NB4 (cell line): ENCODE results near the gene C15orf39.
A peak's percentile ranks its signal among the peaks of the same experiment; 100 is the strongest.

Experiments used
- DNase-seq: peaks from one replicate; pipeline ENCODE4 v3.0.0; 2010; ENCODE audit warnings: low read depth
- H3K4me3 ChIP-seq: one replicate; pipeline ENCODE4 v1.5.1; 2011; ENCODE audit warnings: mild to moderate bottlenecking, low read depth, low read length, moderate library complexity
- MAX ChIP-seq: IDR thresholded peaks from 2 replicates; pipeline ENCODE4 v1.6.1; 2011; ENCODE audit warnings: low read depth, low read length
- MYC ChIP-seq: IDR thresholded peaks from 2 replicates; pipeline ENCODE4 v1.6.1; 2011; ENCODE audit warnings: low read depth, low read length
- POLR2A ChIP-seq: IDR thresholded peaks from 2 replicates; pipeline ENCODE4 v1.6.1; 2011; ENCODE audit warnings: mild to moderate bottlenecking; ENCODE audit not compliant: insufficient read length; ENCODE audit errors: extremely low read depth
- TF ChIP-seq, protein P1 (sequence below): IDR thresholded peaks from one replicate; pipeline ENCODE4 v1.5.1; 2012; ENCODE audit warnings: low read depth, low read length

Gene C15orf39

DNA sequence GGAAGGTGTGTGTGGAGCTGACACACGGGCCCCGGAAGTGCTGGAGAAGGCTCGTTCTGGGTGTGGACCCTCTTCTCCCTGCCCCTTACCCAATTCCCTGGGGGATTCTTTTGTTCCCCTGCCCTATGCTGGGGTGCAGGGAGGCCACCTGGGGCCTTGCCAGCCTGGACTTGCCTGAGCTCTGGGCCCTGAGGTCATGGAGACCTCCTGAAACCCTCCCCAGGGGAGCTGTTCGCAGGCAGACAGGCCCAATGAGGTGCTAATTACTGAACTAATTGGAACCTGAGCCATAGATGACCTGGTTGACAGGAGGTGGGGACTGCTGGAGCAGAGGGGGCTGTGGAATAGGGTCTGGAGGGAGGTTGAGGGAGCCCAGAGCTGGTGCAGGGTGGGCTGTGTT, 9.4 kb upstream of the C15orf39 start:
- TF ChIP-seq MAX (no peak), MYC (no peak), POLR2A (no peak)
- TF ChIP-seq, protein P1, sequence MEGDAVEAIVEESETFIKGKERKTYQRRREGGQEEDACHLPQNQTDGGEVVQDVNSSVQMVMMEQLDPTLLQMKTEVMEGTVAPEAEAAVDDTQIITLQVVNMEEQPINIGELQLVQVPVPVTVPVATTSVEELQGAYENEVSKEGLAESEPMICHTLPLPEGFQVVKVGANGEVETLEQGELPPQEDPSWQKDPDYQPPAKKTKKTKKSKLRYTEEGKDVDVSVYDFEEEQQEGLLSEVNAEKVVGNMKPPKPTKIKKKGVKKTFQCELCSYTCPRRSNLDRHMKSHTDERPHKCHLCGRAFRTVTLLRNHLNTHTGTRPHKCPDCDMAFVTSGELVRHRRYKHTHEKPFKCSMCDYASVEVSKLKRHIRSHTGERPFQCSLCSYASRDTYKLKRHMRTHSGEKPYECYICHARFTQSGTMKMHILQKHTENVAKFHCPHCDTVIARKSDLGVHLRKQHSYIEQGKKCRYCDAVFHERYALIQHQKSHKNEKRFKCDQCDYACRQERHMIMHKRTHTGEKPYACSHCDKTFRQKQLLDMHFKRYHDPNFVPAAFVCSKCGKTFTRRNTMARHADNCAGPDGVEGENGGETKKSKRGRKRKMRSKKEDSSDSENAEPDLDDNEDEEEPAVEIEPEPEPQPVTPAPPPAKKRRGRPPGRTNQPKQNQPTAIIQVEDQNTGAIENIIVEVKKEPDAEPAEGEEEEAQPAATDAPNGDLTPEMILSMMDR: no peak
- no peak overlapping the region for H3K4me3 ChIP-seq
- DNase-seq: no peak

GRCh38 chr15:75193272-75193671, 8.4 kb upstream of the C15orf39 start:
- H3K4me3 ChIP-seq: no peak overlapping the region
- DNase-seq: no peak
- TF ChIP-seq MAX (no peak), POLR2A (no peak), MYC (no peak)
- TF ChIP-seq, protein P1: no peak

DNA sequence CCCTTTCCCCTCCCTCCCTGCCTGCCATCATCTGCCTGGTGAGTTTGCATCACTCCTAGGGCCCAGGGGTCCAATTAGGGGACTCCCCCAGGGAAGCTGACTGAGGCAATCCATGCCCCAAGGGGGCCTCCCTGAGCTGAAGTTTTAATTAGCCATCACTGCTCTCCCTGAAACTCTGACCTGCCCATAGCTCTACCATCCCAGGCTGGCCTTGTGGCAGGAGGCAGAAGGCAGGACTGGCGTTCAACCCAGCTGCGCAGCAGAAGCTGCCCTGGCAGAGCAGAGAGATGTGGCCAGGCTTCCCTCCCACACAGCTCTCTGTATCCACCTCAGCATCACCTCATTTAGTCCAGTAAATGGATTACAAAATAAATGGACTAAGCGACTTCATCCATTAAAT, 7.7 kb upstream of the C15orf39 start:
- H3K4me3 ChIP-seq: no peak overlapping the region
- TF ChIP-seq MYC (no peak), MAX (peak; percentile 33; the same call in 1 of the 2 replicates)
- DNase-seq: peak; percentile 97

DNA sequence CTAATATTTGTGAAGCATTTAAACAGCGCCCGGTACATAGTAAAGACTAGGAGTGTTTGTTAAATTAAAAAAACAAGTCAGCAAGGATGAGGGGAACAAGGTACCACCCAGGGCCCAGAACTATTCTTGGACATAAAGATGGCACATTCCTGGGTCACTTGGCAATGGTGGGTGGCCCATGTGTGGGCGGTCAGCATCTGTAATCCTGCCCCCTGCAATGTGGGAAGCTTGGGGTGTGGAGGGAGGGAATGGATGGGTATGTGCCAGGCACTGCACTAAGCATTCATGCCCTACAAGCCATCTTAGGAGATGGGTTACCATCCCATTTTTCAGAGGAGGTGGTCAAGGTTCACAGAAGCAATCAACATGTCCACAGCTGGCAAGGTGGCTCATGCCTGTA, 7.3 kb upstream of the C15orf39 start:
- no peak for DNase-seq
- no peak overlapping the region for H3K4me3 ChIP-seq
- TF ChIP-seq MAX: no peak
- TF ChIP-seq MYC: no peak
- TF ChIP-seq, protein P1: no peak
- no peak for TF ChIP-seq POLR2A

GRCh38 chr15:75195122-75195765, 6.4 kb upstream of the C15orf39 start:
- no peak for DNase-seq
- no peak overlapping the region for H3K4me3 ChIP-seq
- TF ChIP-seq MYC: no peak

- no peak overlapping the region for H3K4me3 ChIP-seq
- no peak for DNase-seq
- TF ChIP-seq, protein P1: no peak
- TF ChIP-seq MAX (no peak), POLR2A (no peak), MYC (no peak)
These were observed 5.9 kb upstream of the C15orf39 start for GRCh38 chr15:75195766-75196241.
